GM18861 (cell line): ENCODE data around the gene WDR54.
A peak's percentile ranks its signal among the peaks of the same experiment; 100 is the strongest.
"Not testable (repeated sequence)": the region's sequence is repeated elsewhere in the genome, so short reads cannot be mapped to it uniquely, and the experiment has no call there.

Experiments
- ATAC-seq: cut with Tn5 transposase; IDR thresholded peaks from one replicate; pipeline ENCODE4 v1.9.1; 2021; ENCODE audit not compliant: unreplicated experiment

WDR54 gene

DNA sequence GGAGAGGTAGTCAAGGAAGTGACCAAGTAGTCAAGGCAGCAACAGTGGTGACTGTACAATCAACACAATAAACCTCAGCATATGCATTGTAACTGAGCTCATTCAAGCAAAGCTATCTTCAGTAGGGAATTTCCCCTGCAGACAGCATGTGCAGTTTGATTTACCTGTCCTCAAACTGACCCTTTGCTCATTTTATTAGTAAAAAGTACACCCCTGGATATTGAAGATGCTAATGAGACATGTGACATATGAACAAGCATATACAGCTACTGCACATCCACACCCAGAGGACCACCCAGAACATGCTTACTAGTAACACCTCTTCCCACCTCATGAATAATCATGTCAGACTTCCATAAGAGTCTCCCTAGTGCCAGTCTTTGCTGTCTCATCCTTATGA is 15.5 kb upstream of the WDR54 start:
- ATAC-seq: peak; percentile 82

DNA sequence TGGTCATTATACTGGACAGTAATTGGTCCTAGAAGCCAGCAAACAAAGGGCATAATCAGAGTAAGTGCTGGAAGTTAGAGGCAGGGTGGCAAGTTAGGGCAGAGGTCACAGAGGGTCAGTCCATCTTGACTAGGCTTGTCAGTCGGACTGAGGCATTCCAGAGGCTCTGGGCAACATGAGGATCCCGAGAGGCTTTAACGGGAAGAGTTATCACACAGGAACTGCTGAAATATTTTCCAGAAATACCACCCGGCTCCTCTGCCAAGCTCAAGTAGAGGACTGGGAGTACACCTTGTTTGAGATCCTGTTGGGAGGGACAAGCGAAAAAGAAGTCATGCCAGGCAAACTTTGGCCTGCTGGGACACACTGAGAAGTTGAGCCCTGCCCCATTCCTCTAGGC is 13.8 kb upstream of the WDR54 start:
- ATAC-seq: no peak

DNA sequence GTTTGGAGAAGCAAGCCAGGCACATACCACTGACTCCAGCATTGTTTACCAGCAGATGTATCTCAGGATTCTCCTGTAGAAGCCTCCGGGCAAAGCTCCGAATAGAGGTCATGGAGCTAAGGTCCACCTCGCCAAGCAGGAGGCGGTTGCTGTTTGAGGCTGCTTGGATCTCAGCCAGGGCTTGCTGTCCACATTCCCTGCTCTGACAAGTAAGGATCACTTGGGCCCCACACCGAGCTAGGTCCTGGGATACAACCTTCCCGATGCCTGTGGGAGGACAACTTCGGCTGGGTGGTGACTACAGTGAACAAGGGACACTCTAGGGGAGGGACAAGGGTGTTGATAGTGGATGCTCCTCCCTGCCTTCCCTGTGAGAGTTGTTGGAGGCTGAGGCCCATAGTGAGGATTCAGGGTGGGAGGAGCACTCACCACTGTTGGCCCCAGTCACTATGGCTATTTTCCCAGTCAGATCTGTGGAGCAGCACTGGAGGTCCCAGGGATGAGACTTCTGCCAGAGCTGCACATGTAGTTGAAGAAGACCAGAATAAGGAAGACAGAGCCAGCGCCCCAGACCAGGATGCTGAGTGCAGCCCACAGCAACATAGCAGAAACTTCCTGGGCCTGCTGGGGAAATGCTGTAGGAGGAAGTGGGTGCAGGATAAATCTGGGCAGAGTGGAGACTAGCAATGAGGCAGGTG is 8.4 kb upstream of the WDR54 start:
- no peak for ATAC-seq

DNA sequence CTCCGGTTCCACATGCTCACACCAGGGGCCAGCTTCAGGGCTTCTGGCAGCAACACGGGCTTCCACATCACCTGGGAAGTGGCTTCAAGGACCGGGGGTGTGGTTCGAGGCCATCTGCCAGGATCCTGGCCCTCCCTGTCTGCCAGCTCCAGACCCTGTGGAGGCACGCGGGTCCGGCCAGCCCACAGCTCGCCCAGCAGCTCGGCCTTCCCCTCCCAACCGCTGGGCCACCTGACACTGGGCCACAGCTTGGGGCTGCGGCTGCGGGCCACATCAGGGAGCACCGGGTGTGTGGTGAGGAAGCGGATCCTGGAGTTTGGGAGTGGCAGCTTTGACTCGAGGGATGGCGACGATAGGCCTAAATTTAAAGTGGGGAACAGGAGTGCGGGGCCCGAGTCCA is 7.1 kb upstream of the WDR54 start:
- no peak for ATAC-seq

DNA sequence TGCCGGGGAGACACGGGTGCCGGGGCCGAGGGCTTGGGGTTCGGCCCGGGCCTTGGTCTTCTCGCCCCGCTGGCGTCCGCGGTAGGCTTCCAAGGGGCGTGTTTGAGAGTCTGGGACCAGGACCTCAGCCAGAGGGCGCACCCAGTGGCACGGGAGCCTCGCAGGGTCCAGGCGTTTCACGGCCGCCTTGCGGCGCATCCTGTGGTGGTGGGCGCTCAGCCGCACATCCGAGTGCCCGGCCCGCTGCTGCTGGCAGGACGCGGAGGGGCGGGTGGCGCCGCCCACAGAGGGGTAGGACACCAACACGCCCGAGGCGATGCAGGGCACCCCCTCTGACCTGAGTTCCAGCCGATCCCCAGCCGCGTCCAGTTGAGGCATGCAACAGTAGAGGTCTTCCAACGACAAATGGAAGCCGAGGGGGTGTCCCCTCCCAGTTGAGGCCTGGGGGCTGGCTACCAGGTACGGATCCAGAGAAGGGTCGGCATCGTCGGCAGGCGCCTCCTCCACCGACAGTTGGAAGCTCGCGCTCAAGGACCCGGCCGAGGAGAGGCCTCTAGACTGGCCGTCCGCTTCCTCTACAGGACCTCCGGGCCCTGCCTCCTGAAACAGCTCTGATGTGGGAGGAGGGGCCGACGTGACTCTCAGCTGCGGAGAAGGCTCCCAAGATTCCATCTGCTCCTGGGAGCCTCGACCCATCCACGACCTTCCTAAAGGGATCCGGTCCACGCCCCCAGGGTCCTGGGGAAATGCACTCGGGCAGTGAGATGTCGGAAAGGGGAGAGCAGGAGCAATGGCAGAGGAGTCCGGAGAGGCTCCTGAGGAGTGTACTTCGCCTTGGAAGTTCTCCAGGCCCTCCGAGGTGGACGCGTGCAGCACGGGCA is 6.4 kb upstream of the WDR54 start:
- peak; percentile 47 for ATAC-seq

DNA sequence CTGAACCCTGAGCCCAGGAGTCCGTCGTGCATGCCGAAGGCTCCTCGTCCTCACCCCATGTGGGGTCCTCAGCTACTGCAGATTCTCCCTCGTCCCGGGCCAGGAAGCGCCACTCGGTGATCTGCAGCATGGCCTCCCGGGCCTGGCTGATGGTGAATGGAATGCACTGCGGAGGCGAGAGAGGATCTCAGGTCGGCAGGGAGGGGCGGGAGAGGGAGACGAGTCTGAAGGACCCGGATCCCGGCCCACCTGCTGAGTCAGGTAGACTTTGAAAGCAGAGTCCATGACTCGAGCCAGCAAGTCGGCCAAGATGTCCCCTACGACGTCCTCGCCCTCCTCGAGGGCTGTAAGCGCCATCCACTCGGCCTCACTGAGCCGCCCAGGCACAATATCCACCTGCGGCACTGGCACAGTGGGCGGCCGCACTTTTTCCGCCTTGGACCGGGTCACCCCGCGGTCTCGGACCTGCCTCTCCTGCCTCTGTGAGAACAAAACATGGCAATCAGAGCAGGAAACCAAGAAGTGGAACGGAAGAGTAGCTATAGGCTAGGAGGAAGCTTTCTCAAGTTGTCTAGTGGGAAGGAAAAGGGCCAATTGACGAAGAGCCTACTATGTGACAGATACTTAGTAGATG is 5.7 kb upstream of the WDR54 start:
- no peak for ATAC-seq

DNA sequence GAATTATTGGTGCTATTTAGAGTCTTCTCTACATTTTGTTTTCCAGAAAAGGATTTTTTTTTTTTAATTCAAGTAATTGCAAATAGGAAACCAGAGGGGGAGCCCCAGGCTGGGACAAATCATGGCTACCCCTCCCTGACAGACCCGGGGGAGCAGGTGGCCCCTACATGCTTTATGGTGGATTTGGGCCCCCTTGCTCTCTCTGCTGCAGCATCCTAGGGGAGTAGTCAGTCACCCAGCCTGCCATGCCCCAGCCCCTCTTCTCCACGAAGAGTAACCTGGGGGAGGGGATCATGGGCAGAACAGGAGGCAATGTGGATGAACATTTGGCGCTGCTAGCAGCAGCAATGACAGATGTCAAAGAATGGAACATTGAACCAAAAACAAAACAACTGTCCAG is 4.8 kb upstream of the WDR54 start:
- ATAC-seq: no peak

DNA sequence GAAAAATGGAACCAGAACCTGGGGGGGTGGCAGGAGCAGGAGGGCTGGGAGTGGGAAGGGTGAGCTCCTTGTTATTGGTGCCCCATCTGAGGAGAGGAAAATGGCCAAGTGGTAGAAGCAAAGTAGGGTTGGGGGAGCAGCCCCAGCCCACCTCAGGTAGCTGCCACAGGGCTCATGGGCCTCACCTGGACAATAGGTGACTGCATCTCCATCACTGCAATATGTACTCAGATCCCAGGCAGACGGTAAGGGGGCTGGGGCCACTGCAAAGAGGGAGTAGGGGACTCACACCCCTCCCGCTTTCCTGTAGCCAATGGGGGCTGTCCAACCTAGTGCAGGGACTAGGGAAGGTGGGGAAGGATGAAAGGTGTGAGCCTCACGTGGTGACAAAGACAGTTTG is 4.3 kb upstream of the WDR54 start:
- ATAC-seq: no peak

DNA sequence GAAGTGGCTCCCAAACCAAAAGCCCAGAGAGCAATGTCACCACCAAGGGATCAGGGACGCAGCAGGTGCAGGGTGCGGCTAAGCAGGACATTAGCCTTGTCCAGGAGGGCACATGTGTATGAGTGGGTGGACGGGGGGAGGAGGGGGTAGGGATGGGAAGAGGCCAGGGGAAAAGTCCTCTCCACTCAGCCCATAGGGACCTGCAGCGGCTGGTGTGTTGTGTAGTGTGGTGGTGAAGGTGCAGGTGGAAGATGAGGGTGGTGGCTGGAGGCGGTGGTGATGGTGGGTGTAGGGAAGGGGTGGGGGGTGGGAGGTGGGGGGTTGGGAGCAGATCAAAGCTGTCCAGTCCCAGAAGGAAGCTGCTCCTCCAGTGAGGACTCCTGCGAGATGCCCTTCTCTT is 3.8 kb upstream of the WDR54 start:
- ATAC-seq: no peak

DNA sequence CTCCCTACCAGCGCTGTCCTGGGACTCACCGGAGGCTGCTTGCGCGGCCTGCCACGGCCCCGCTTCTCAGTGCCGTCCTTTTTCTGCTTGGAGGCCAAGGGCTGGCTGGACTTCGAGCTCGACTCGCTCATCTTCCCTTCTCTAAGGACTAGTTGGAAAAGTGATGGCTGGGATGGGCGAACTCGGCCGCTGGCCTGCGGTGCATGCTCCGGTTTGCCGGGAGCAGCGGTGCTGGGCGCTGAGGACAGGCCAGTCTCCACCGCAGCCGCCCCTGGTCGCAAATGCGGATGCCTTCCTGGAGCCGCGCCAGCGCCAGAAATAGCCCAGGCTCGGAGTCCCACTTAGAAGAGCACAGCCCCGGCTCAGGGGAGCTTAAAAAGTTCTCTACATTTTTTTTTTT is 3.2 kb upstream of the WDR54 start:
- no peak for ATAC-seq

DNA sequence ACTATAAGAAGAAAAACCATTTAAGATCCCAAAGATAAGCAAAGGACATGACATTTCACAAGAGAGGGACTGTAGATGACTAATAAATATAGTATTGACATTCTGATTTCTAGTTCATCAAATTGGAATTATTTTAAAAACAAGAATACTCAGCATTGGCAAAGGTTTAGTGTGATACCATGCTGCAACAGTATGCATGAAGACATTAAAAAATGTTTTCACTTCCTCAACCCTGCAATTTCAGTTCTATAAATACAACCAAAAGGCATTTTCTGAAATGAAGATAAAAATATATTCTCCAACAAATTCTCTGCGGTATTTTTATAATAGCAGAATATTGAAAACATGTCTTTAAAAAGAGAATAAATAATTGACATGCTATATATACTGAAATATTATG is 2.2 kb upstream of the WDR54 start:
- no peak for ATAC-seq

DNA sequence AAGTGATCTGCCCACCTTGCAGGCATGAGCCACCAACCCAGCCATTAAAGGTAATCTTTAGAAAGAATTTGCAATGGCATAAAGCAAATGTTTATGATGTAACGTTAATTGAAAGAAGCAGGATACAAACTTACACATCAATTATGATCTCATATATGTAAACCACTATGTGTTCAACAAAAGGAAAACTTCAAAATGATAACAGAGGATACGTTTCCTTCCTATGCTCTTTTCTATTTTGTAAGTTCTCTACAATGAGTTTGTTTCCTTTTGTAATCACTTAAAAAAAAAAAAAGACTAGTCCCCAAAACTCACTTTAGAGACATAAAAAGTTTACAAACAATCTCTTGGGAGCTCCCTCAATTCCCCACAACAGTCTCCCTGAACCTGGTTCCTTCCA is 1.5 kb upstream of the WDR54 start:
- ATAC-seq: no peak

DNA sequence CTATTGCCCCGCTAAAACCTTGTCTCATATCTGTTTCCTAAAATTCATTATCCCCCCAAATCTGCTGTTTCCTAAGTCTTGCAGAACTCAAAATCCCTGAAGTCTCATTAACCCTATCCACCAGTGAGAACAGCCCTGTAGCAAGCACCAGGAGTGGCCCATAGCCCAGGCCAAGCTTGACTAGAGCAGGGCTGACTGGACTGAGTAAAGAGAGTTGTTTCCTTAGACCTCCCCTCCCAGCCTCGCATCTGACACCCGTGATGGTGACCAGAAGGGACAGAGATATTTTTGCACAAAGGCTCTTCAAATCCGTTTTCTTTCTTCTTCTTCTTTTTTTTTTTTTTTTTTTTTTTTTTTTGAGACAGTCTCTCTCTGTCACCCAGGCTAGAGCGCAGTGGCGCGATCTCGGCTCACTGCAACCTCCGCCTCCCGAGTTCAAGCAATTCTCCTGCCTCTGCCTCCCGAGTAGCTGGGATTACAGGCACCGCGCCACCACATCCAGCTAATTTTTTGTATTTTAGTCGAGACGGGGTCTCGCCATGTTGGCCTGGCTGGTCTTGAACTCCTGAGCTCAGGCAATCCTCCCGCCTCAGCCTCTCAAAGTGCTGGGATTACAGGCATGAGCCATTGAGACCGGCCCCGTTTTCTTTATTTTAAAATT is 957 bp upstream of the WDR54 start:
- not testable (repeated sequence) for ATAC-seq

DNA sequence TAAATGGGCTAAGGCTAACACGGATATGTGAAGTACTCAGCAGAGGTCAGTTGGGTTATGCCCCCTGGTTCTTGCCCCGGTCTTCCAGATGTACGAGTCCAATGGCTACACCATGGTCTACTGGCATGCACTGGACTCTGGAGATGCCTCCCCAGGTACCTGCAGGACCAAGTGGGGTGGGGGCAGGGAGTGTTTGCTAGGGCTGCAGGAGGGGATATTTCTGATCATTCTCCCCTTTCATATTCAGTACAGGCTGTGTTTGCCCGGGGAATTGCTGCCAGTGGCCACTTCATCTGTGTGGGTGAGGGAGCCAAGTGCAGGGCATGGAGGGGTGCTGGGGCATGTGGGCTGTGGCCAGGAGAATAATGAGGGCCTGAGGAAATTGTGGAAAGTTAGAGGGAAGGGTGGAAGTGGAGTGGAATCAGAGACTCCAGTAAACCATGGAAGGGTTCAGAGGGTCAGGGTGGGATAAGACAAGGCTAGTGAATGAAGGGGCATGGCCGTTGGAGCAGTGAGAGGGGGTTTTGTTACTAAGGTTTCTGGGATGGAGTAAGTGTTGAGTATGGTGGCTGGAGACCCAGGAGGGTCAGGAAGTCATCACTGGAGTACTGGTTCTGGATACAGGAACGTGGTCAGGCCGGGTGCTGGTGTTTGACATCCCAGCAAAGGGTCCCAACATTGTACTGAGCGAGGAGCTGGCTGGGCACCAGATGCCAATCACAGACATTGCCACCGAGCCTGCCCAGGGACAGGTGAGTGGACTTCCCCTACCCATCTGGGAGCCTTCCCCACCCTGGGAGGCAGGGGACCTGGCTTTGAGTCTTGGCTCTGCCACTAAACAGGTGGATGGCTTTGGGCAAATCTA is 1.9 kb downstream of the WDR54 start:
- ATAC-seq: no peak

DNA sequence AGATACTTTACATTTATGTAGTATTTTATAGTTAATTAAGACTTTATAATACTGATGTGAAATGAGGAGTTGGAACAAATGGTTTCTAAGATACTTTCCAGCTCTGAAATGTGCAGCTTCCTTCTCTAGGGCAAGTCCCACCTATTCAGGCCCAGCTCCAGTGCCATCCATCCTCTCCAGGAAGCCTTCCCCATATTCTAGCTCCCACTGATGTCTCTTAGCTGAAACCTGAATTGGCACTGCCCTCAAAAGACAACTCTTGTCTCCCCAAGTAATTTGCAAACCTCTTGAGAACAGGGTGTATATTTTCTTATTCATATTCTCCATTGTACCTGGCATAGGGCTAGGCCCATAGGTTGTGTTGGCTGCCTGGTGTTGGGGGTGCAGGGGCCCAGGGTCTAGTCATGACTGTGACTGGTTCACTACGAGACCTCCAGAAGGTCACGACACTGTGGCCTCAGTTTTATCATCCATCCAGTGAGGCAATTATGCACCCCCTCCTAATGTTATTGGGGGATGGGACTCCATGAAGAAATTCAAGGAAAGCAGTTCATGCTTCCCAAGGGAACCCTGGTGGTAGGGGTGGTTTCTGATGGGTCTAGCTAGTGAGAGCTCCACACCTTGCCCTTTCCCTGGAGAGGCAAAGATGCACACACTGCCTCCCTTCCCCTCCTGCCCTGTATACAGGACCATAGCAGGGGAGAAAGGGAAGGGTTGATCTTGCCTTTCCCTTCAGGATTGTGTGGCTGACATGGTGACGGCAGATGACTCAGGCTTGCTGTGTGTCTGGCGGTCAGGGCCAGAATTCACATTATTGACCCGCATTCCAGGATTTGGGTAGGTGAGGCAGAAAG is 2.8 kb downstream of the WDR54 start:
- no peak for ATAC-seq

DNA sequence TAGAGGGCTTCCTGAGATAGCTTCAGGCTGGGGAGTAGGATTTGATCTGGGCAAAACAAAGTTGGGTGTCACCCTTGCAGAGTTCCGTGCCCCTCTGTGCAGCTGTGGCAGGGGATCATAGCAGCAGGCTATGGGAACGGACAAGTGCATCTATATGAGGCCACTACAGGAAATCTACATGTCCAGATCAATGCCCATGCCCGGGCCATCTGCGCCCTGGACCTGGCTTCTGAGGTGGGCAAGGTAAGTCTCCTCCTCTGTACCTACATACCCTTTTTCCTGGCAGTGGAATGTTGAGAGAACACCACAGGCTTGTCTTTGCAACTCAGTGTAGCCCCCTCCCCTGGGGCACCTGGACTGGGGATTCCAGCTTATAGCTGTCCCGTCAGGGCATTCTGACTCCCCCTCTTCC is 3.5 kb downstream of the WDR54 start:
- ATAC-seq: no peak

DNA sequence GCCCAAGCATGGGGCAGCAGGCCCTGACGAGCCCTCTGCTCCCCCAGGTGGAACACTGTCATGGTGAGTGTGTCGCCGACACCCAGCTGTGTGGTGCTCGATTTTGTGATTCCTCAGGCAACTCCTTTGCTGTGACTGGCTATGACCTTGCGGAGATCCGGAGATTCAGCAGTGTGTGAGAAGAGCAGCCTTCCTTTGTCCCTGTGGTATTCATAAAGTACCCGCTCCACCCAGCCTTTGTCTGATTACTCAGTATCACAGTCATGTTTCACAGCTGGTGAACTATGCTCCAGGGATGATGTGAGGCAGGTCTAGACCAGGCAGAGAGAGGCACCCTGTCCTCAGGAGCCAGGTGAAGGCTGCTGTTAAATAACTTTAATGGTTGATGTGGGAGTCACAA is 4.0 kb downstream of the WDR54 start:
- no peak for ATAC-seq

DNA sequence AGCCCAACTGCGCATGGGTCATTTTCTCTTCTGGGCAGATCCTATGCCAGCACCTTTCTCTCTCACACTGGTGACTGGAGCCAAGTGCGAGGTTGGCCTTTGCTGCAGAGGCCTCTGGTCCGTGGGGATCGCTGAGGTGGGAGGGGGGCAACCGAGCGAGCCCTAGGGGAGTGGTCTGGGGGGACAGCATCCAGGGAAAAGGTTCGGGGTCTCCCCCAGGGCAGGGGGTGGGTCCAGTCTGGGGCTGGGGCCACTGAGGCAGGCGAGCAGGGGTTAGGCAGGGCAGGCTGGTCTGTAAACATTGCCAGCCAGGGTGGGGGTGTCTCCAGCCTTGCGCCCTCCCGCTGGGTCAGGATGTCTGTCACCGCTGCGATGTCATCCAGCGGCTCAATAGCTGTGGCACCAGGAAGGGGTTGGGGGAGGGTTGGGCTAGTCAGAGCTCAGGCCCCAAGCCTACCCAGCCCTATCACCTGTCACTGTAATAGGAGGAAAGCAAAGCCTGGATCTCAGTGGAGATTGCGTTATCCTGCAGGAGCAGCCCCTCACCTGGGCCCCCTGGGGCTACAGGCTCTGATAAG is 4.7 kb downstream of the WDR54 start:
- no peak for ATAC-seq

DNA sequence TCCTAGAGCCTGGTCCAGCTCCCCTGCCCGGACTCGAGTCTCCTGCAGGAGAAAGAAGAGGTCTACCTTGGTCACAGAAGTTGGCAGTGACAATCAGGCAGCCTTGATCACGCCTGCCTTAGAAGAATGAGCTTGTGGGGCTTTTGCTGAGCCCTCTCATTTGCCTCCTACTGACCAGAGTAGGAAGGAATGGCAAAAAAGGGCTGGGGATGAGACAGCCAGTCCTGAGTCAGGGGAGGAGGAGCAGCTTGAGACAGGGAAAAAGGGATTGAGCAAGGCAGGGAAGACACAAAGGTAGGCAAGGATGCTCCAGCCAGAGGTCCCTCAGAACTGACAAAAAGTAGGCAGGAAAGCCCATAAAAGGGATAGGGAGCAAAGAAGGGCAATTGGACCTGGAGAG is 6.0 kb downstream of the WDR54 start:
- ATAC-seq: no peak
